SH-SY5Y (cell line): ENCODE results near the gene UXS1.

Experiments
- GATA2 ChIP-seq: IDR thresholded peaks from 2 replicates; pipeline ENCODE4 v1.6.1; 2011; ENCODE audit warnings: mild to moderate bottlenecking, low read depth, low read length
- GATA3 ChIP-seq: IDR thresholded peaks from 2 replicates; pipeline ENCODE4 v1.6.1; 2011; ENCODE audit warnings: low read depth, mild to moderate bottlenecking, low read length, moderate library complexity

DNA sequence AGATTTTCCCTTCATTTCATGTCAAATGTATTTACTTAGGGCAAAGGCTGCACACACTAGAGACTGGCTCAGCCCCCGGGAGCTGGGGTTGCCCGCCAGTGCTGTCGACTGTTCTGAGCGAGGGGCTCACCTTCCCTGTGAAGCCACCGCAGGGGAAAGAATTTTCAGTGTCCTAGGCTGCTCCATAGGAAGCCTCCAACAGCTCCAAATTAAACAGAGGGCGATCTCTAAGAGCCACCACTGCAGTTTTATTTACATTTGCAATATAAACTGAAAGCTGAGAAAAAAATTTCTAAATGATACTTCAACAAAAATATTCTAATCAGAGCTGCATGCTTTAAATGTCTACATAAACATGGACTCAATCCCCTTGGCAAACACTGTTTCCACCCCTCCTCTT, 54.0 kb downstream of the UXS1 start:
- TF ChIP-seq GATA2 (no peak), GATA3 (no peak)
